Neutrophil (primary cell): ENCODE results near the gene ZNF20.
A peak's percentile ranks its signal among the peaks of the same experiment; 100 is the strongest.
"Not testable (repeated sequence)": the region's sequence is repeated elsewhere in the genome, so short reads cannot be mapped to it uniquely, and the experiment has no call there.

ENCODE experiments used
- H3K27ac ChIP-seq: fragments of 200-600 bp; sonication (generic); 2 replicates; pipeline ENCODE4 v1.5.1; 2016; ENCODE audit warnings: mild to moderate bottlenecking, moderate library complexity
- H3K27me3 ChIP-seq: fragments of 200-600 bp; sonication (generic); 2 replicates; pipeline ENCODE4 v1.6.0; 2016; ENCODE audit warnings: mild to moderate bottlenecking
- H3K36me3 ChIP-seq: fragments of 200-600 bp; sonication (generic); 2 replicates; pipeline ENCODE4 v1.5.1; 2017
- H3K4me1 ChIP-seq, 2 experiments: fragments of 200-600 bp in 1 of 2; sonication (generic) in 1 of 2; 1 replicate in 1 of 2; 2 replicates in 1 of 2; pipeline versions ENCODE4 v1.5.1 to v1.6.1; 2013 to 2016; ENCODE audit warnings: low read depth in 1 of 2, low read length in 1 of 2, mild to moderate bottlenecking in 1 of 2, moderate library complexity in 1 of 2; ENCODE audit not compliant: control insufficient read depth in 1 of 2, insufficient read depth in 1 of 2
- H3K4me3 ChIP-seq, 2 experiments: fragments of 200-600 bp in 1 of 2; sonication (generic) in 1 of 2; 1 replicate in 1 of 2; 2 replicates in 1 of 2; pipeline ENCODE4 v1.5.1; 2013 to 2016; ENCODE audit warnings: low read depth in 1 of 2, low read length in 1 of 2, mild to moderate bottlenecking in 1 of 2, moderate library complexity in 1 of 2
- H3K9me3 ChIP-seq: fragments of 200-600 bp; sonication (generic); 2 replicates; pipeline ENCODE4 v1.5.1; 2016
- CTCF ChIP-seq: fragments of 200-600 bp; sonication (generic); IDR thresholded peaks from 2 replicates; pipeline ENCODE4 v1.5.1; 2016; ENCODE audit warnings: antibody characterized with exemption

The ZNF20 gene

GRCh38 chr19:12092956-12093355 lies 47.2 kb downstream of the ZNF20 start:
- no peaks in the 10 kb centered on the region for H3K9me3 ChIP-seq
- H3K4me3 ChIP-seq = peak overlapping the region; percentile 59 to 71
- H3K4me1 ChIP-seq = peaks cover 16 to 40% of the 10 kb centered on the region in 2 experiments
- TF ChIP-seq CTCF = no peak
- no peaks in the 10 kb centered on the region for H3K27me3 ChIP-seq
- peak overlapping the region; percentile 73 for H3K27ac ChIP-seq
- H3K36me3 ChIP-seq = no peaks in the 10 kb centered on the region

- no peak for TF ChIP-seq CTCF
- no peaks in the 10 kb centered on the region for H3K36me3 ChIP-seq
- H3K4me1 ChIP-seq = peaks cover 14 to 33% of the 10 kb centered on the region in 2 experiments
- no peaks in the 10 kb centered on the region for H3K9me3 ChIP-seq
- peak overlapping the region; percentile 73 for H3K27ac ChIP-seq
- H3K4me3 ChIP-seq = peak overlapping the region; percentile 59 to 71
- no peaks in the 10 kb centered on the region for H3K27me3 ChIP-seq
These were observed 47.9 kb downstream of the ZNF20 start for GRCh38 chr19:12092065-12092867.

GRCh38 chr19:12090807-12091206 lies 49.3 kb downstream of the ZNF20 start:
- Histone ChIP-seq H3K9me3 (no peaks in the 10 kb centered on the region), H3K4me3 (no peak overlapping the region), H3K27me3 (no peaks in the 10 kb centered on the region), H3K4me1 (peaks cover 14 to 24% of the 10 kb centered on the region in 2 experiments), H3K36me3 (no peaks in the 10 kb centered on the region), H3K27ac (no peak overlapping the region)
- TF ChIP-seq CTCF = peak; percentile 76

GRCh38 chr19:12085074-12085818 lies 54.9 kb downstream of the ZNF20 start:
- peaks cover 3% of the 10 kb centered on the region for H3K9me3 ChIP-seq
- H3K36me3 ChIP-seq = no peaks in the 10 kb centered on the region
- H3K4me3 ChIP-seq = no peak overlapping the region
- no peaks in the 10 kb centered on the region for H3K4me1 ChIP-seq
- no peak for TF ChIP-seq CTCF
- H3K27ac ChIP-seq = no peak overlapping the region
- H3K27me3 ChIP-seq = no peaks in the 10 kb centered on the region

GRCh38 chr19:12083336-12083735 lies 56.8 kb downstream of the ZNF20 start:
- peaks cover 17% of the 10 kb centered on the region for H3K9me3 ChIP-seq
- H3K36me3 ChIP-seq = not testable (repeated sequence)

More at GRCh38 chr19:12083336-12083735, 56.8 kb downstream of the ZNF20 start:
- not testable (repeated sequence) for H3K27me3 ChIP-seq, H3K4me1 ChIP-seq, H3K27ac ChIP-seq, H3K4me3 ChIP-seq
